PC-9 (cell line): Measurements from ENCODE around the gene PLB1. TPM values are rescaled to one million over a fixed set of nuclear protein-coding genes. Genes with fewer than 3 reads are reported as not detected.

Experiments
- BruUV-seq: library from RNA; stranded (reverse); fragments of 400-500 nt; replicated peaks from 2 replicates; lab custom pipeline; 2021; lab: Mats Ljungman, UMichigan
- CTCF ChIA-PET: fragments of 300-600 bp; sonication (Branson Sonifier 250); formaldehyde crosslinking; loops from one replicate; lab custom pipeline; 2022; ENCODE audit warnings: antibody characterized with exemption; lab: Charles Lee
- POLR2A ChIA-PET: fragments of 300-600 bp; sonication (Branson Sonifier 250); formaldehyde crosslinking; loops from one replicate; lab custom pipeline; 2022; ENCODE audit warnings: antibody characterized with exemption; ENCODE audit not compliant: unreplicated experiment; lab: Charles Lee
- DNase-seq, 2 experiments: peaks; one replicate each; pipeline versions ENCODE4 v3.0.0 to v3.0.0-alpha.2; 2015 to 2022; ENCODE audit warnings: mixed read lengths in 1 of 2
- H2AFZ ChIP-seq: fragments of 200-600 bp; sonication (generic); 2 replicates; pipeline ENCODE4 v1.8.1; 2017; ENCODE audit warnings: antibody characterized with exemption
- H3F3A ChIP-seq: fragments of 200-600 bp; sonication (generic); 2 replicates; pipeline ENCODE4 v1.8.1; 2017; ENCODE audit warnings: antibody characterized with exemption, mild to moderate bottlenecking, low read depth; ENCODE audit not compliant: insufficient read depth
- H3K27ac ChIP-seq: fragments of 200-600 bp; sonication (generic); 2 replicates; pipeline ENCODE4 v1.6.1; 2016; ENCODE audit warnings: mixed run types
- H3K27me3 ChIP-seq: fragments of 200-600 bp; sonication (generic); 2 replicates; pipeline ENCODE4 v1.6.1; 2016; ENCODE audit warnings: low read depth, mixed run types; ENCODE audit not compliant: insufficient read depth
- H3K36me3 ChIP-seq: fragments of 200-600 bp; sonication (generic); 2 replicates; pipeline ENCODE4 v1.6.1; 2016; ENCODE audit warnings: low read depth, mixed run types
- H3K4me1 ChIP-seq: fragments of 200-600 bp; sonication (generic); replicated peaks from 2 replicates; pipeline ENCODE4 v1.6.1; 2016; ENCODE audit warnings: mixed run types; ENCODE audit not compliant: insufficient read depth
- H3K4me2 ChIP-seq: fragments of 200-600 bp; sonication (generic); 2 replicates; pipeline ENCODE4 v1.6.1; 2017; ENCODE audit warnings: mixed run types
- H3K4me3 ChIP-seq: fragments of 200-600 bp; sonication (generic); 2 replicates; pipeline ENCODE4 v1.6.1; 2016; ENCODE audit warnings: mixed run types
- H3K79me2 ChIP-seq: fragments of 200-600 bp; sonication (generic); 2 replicates; pipeline ENCODE4 v1.6.1; 2017; ENCODE audit warnings: low read depth, mixed run types
- H3K9me2 ChIP-seq: fragments of 200-600 bp; sonication (generic); 2 replicates; pipeline ENCODE4 v1.8.1; 2017; ENCODE audit warnings: mild to moderate bottlenecking; ENCODE audit not compliant: insufficient read depth
- H3K9me3 ChIP-seq: fragments of 200-600 bp; sonication (generic); 2 replicates; pipeline ENCODE4 v1.8.1; 2016; ENCODE audit warnings: low read depth; ENCODE audit not compliant: insufficient read depth
- H4K20me1 ChIP-seq: fragments of 200-600 bp; sonication (generic); 2 replicates; pipeline ENCODE4 v1.8.1; 2017; ENCODE audit not compliant: insufficient read depth
- CTCF ChIP-seq: fragments of 200-600 bp; sonication (generic); conservative IDR thresholded peaks from 2 replicates; pipeline ENCODE4 v1.6.1; 2017; ENCODE audit warnings: mixed run types, antibody characterized with exemption, mild to moderate bottlenecking, moderate library complexity
- EZH2 ChIP-seq: fragments of 200-600 bp; sonication (generic); IDR thresholded peaks from 2 replicates; pipeline ENCODE4 v1.8.0; 2017; ENCODE audit warnings: antibody characterized with exemption, low read depth
- intact Hi-C: fragments of 100-400 bp; cut with micrococcal nuclease; formaldehyde crosslinking; loops from one replicate; pipeline ENCODE4 v1.10.0; 2022; ENCODE audit not compliant: unreplicated experiment
- total RNA-seq: library from RNA; stranded (reverse); gene quantifications from 2 replicates; pipeline ENCODE4 v1.2.3, GENCODE V29; 2021

PLB1 gene
- total RNA-seq, 1 experiment from 2014 or later: 2.7 TPM

GRCh38 chr2:28539118-28539541 lies 43.3 kb downstream of the PLB1 start:
- intact Hi-C loops: no loop called here
- no peak overlapping the region for H2AFZ ChIP-seq
- no peaks in the 10 kb centered on the region for H4K20me1 ChIP-seq
- peaks cover 8% of the 10 kb centered on the region; the same call in 1 of the 2 replicates for H3F3A ChIP-seq
- H3K4me2 ChIP-seq: no peak overlapping the region
- TF ChIP-seq CTCF: no peak
- no peak for TF ChIP-seq EZH2
- CTCF ChIA-PET: no interaction called here
- no peaks in the 10 kb centered on the region for H3K9me2 ChIP-seq
- DNase-seq: no peak
- no peaks in the 10 kb centered on the region for H3K9me3 ChIP-seq
- H3K27me3 ChIP-seq: no peaks in the 10 kb centered on the region
- no peaks in the 10 kb centered on the region for H3K36me3 ChIP-seq
- no peak overlapping the region for H3K27ac ChIP-seq
- POLR2A ChIA-PET: no interaction called here
- peaks cover 9% of the 10 kb centered on the region for H3K4me1 ChIP-seq
- no TSS peak for BruUV-seq
- H3K79me2 ChIP-seq: no peaks in the 10 kb centered on the region
- H3K4me3 ChIP-seq: no peak overlapping the region

DNA sequence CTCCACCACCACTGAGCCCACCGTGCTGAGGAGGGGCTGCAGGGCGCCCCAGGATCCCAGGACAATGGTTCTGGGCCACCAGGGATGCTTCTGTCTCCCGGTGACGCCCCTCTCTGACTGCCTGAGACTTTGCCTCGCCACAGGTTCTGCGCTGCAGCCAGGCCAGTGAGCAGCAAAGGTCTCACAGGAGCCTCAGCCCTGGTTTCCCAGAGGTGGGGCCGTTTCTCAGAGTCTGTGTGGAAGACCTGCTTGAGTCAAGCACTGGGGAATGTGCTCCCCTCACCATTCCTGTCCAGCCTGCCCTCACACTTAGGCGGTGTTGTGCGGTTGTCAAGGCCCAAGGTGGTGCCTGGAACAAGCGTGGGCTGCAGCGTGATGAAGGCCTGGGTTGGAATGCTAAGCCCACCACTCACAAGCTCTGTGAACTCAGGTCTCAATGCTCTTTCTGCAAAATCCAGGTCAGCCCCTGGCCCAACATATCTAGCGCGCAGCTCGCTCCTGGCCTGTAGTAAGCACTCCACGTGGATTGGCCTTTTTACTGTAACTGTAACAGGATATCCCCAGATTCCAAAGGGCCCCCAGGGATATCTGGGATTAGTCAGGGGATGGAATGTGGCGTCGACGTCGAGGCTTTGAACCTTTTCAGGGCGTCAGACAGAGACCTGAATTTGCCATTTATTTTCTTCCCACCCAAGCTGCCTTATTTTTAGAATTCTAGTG lies 47.6 kb downstream of the PLB1 start:
- Histone ChIP-seq H3K4me1 (peaks cover 40% of the 10 kb centered on the region), H3K79me2 (no peaks in the 10 kb centered on the region), H3K27me3 (no peaks in the 10 kb centered on the region), H3K9me2 (no peaks in the 10 kb centered on the region), H4K20me1 (no peaks in the 10 kb centered on the region), H3K4me3 (no peak overlapping the region), H3K4me2 (peak overlapping the region; percentile 68), H3K27ac (peak overlapping the region; percentile 82), H2AFZ (no peak overlapping the region), H3K9me3 (no peaks in the 10 kb centered on the region), H3F3A (peaks cover 31% of the 10 kb centered on the region), H3K36me3 (no peaks in the 10 kb centered on the region)
- intact Hi-C loops: loop anchor here (5.0 to 10.0 kb wide), 2 partner anchors 36 to 149 kb away; partner anchors contain the start of gene FOSL2
- DNase-seq: peak in 1 of 2 experiments; percentile 29
- POLR2A ChIA-PET: no interaction called here
- no peak for TF ChIP-seq EZH2
- TF ChIP-seq CTCF: no peak
- no TSS peak for BruUV-seq
- CTCF ChIA-PET: no interaction called here

- no peak overlapping the region for H3K4me3 ChIP-seq
- H3F3A ChIP-seq: peaks cover 31% of the 10 kb centered on the region
- no peaks in the 10 kb centered on the region for H3K36me3 ChIP-seq
- H4K20me1 ChIP-seq: no peaks in the 10 kb centered on the region
- H2AFZ ChIP-seq: 0 out of 2 replicates have a peak overlapping the region, but pooled peaks have one; percentile 34
- no peaks in the 10 kb centered on the region for H3K9me3 ChIP-seq
- peak overlapping the region; percentile 82 for H3K27ac ChIP-seq
- ChIA-PET POLR2A (no interaction called here), CTCF (interaction anchor here (0.6 kb wide), 1 partner anchor 32 kb away, joined by 3 read pairs; no protein-coding TSS in a partner anchor)
- H3K4me2 ChIP-seq: peak overlapping the region; percentile 68
- H3K4me1 ChIP-seq: peaks cover 40% of the 10 kb centered on the region
- TF ChIP-seq CTCF (no peak), EZH2 (no peak)
- no peaks in the 10 kb centered on the region for H3K79me2 ChIP-seq
- H3K27me3 ChIP-seq: no peaks in the 10 kb centered on the region
- H3K9me2 ChIP-seq: no peaks in the 10 kb centered on the region
- BruUV-seq: TSS peak; percentile 91
- peak in 1 of 2 experiments; percentile 15 for DNase-seq
- intact Hi-C loops: loop anchor here (5.0 to 10.0 kb wide), 2 partner anchors 37 to 149 kb away; partner anchors contain the start of gene FOSL2
Observed at GRCh38 chr2:28544036-28544346, 48.1 kb downstream of the PLB1 start.
